HG03575 (cell line): Measurements from ENCODE around the gene ARHGEF17.
"Not testable (repeated sequence)": the region's sequence is repeated elsewhere in the genome, so short reads cannot be mapped to it uniquely, and the experiment has no call there.

ENCODE experiments used
- ATAC-seq: cut with Tn5 transposase; IDR thresholded peaks from one replicate; pipeline ENCODE4 v1.9.1; 2021; ENCODE audit not compliant: unreplicated experiment, insufficient number of reproducible peaks, low FRiP score; ENCODE audit errors: extremely low read depth

The ARHGEF17 gene

GRCh38 chr11:73271478-73271865 is 36.6 kb upstream of the ARHGEF17 start:
- ATAC-seq = not testable (repeated sequence)

DNA sequence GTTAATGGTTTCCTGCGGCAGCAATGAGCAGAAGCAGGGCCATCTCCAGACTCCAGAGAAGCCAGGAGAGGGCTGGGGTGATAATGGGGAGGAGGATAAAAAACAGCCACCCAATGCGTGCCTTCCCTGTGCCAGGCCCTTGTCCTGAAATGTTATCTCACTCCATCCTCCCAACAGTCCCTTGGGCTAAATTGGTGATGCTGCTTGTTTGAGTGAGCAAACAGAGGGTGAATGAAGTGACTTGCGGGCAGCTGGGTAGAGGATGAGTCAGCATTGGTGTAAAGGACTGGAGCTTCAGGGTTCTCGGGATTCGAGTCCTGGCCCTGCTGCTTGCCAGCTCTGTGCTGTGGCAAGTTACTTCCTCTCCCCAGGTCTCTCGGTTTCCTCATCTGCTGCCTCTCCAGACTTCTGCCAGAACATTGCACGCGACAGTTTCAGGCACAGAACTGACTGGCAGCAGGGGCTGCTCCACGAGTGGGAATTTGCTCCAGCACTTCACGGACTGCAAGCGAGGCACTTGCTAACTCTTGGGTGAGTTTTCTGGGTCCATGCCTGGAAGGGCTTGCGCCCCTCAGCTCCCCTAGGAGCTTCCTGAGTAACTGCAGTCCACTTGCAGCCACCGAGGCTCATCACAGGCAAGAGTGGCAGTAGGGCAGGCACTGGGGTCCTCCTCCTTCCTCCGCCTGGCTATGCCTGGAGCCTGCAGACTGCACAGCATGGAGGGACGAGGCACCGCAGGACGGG is 36.0 kb upstream of the ARHGEF17 start, which contains the start of gene P2RY6:
Gene P2RY6 (plus strand): TSS at position 403 of the 744 bp plus-strand sequence. CDS start 24,181 bp downstream, outside the sequence.
- ATAC-seq = no peak

DNA sequence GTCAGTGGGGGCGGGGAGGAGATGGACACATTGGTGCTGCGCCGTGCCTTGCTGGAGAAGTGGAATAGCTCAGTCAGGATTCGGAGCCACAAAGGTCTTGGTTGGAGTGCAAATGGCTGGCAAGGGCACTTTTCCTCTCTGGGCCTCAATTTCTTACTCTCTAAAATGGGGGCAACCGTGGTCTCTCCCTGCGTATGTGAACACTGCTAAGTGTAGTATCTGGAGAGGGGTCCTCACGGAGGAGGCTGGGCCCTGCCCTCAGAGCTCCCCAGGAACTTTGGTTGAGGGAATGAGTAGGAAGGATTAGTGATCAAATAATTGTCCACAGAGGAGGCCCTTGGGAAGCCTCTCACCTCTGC is 35.4 kb upstream of the ARHGEF17 start:
- no peak for ATAC-seq

GRCh38 chr11:73273222-73273895 is 34.7 kb upstream of the ARHGEF17 start:
- no peak for ATAC-seq

DNA sequence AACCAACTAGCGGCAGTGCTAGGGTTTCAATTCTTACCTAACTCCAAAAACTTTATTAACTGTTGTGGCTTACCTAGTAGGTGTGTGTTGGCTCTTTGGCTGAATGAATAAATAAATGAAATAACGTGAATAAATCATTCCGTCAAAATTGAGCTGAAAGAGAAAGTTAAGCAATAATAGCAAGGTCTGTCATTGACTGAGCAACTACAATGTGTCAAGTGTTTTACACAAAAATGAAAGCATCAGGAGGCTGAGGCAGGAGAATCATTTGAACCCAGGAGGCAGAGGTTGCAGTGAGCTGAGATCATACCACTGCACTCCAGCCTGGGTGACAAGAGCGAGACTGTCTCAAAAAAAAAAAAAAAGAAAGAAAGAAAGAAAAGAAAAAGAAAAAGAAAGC is 33.9 kb upstream of the ARHGEF17 start:
- not testable (repeated sequence) for ATAC-seq

DNA sequence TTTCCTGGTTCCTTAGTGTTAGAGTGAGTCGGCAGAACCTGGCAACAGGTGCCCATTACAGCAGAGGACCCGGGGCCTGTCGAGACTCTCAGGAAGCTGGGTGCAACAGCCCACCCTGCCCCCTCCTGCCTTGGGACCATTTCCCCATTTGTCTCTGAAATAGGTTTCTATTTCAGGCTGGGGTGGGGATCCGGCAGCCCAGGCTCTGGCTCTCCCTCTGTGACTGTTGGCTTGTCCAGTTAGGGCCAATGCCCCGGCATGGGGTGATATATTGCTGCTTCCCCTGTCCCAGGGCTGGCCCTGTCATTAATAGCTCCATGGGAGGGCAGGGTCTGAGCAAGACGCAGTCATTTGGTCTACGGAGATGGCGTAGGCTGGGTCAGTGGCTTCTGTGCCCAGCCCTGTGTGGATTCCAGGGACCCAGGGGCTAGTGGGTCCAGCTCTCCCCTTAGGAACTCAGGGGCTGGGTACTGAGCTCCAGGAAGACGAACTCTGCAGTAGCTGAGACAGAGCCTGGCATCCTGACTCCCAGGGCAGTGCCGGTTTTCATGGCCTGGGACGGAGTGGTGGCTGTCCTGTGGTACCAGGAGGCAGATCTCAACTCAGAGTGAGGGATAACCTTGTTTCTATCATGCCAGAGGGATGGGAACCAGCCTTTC is 33.2 kb upstream of the ARHGEF17 start:
- no peak for ATAC-seq

GRCh38 chr11:73275381-73275750 is 32.7 kb upstream of the ARHGEF17 start:
- ATAC-seq = no peak

- ATAC-seq = no peak
Measured at GRCh38 chr11:73277467-73277866, 30.6 kb upstream of the ARHGEF17 start.

DNA sequence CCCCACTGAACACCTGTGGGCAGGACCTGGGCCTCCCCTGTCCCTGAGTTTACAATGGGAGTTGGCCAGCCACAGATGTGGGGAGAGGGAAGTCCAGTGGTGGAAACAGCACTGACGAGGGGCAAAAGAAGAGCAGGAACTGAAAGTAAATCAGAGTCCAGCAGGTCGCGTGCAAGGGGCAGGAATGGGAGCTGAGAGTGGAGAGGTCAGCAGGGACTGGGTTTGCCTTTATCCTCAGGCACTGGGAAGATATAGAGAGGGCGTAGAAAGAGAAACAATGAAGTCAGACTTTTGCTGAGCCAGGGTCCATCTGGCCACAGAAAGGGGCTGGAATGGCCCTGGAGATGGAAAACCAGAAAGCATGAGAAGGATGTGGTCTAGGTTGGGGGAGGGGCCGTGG is 27.4 kb upstream of the ARHGEF17 start:
- ATAC-seq = no peak

- ATAC-seq = no peak
Measured at GRCh38 chr11:73281201-73281741, 26.8 kb upstream of the ARHGEF17 start.

DNA sequence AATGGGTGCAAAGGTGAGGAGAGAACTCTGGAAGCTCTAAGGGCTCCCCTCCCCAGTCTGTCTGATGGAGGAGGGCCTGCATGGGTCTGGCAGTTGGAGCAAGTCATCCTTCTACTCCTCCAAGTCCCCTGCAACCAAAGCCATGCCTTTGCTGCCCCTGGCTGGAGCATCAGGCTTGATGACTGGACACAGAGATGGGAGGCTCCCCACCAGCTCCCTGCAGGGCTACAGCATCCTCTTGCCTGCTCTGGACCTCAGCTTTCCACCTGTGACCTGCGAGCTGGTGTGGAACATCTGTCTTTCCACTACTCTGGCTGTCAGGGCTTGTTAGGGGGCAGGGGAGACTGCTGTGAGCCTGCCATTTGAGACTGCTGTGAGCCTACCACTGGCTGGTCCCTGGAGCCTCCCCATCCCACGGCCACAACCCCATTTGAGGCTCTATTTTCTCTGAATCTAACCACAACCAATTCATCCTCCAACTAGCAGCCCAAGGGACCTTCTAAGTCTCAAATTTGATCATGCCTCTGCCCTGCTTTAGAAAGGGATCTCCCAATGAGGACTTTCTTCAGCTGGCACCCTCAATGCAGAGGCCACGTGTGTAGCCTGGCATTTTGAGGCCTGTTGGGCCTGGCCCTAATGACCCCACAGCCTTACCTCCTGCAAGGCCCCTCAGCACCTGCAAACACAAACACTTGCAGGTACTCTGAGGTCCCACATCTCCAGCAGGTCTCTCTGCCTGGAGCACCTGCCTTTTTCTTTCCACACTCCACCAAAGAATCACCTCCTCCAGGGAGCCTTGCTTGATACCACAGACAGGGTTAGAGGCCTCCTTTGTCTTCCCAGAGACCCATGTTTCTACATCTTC is 26.0 kb upstream of the ARHGEF17 start:
- ATAC-seq = no peak

DNA sequence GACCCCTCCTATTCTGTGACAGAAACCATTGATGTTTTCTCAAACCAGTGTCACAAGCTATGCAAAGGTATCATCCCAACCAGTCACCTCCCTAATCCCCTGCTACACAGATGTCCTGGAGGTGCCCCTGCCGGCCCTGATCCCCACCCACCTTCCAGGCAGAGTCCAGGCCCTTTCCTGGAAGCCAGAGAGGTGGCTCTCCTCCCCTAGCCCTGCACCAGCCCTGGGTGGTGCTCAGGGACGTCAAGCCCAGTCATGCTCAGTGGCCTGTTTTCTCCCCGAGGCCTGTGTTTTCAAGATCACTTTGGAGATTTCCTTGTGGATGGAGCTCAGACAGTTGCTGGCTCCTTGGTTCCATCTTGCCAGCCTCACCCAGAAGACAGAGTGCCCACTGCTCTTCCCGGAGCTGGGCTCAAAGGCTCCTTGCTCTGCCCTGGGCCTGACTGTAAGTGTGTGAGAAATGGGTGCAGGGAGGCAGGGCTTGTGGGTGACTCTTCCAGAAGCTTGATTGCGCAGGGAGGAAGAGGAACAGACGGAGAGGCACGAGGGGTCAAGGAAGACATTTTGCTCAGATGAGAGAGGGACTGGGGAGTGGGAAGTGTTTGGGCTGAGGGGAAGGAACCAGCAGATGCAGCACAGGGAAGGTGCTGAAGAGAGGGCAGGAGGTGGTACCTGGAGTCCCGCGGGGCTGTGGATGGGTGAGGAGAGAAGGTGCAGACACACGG is 24.6 kb upstream of the ARHGEF17 start:
- no peak for ATAC-seq

- ATAC-seq = no peak
Measured at GRCh38 chr11:73284106-73284505, 24.0 kb upstream of the ARHGEF17 start.

DNA sequence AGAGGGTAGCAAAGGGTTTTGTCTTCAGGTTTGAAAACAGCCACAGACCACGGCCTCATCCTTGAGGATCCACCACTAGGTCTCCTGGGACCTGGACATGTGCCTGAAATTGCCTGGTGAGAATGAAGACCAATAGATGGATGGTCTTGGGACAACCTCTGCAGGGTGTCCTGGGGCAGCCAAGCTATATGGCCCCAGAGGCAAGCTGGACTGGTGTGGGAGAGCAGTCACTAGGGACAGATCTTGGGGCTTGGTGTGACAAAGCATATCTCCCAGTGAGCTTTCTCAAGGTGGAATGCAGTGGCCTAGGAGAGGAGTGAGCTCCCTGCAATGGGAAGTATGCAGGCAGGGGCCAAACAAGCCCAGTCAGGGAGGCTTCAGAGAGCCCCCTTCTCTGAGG is 22.4 kb upstream of the ARHGEF17 start:
- ATAC-seq = no peak

- ATAC-seq = no peak
Measured at GRCh38 chr11:73286240-73286810, 21.8 kb upstream of the ARHGEF17 start.

GRCh38 chr11:73287400-73288101 is 20.5 kb upstream of the ARHGEF17 start:
- no peak for ATAC-seq

- ATAC-seq = no peak
Measured at GRCh38 chr11:73288192-73288872, 19.7 kb upstream of the ARHGEF17 start.
